H9 (cell line): ENCODE measurements around the gene PTPDC1. TPM values are rescaled to one million over a fixed set of nuclear protein-coding genes. Genes with fewer than 3 reads are reported as not detected.

ENCODE experiments used
- DNase-seq: peaks from one replicate; pipeline ENCODE4 v3.0.0-alpha.2; 2017
- H2AFZ ChIP-seq: one replicate; pipeline ENCODE4 v1.6.1; 2013; ENCODE audit warnings: mild to moderate bottlenecking, low read length, control low read depth, moderate library complexity
- H2AK5ac ChIP-seq: 2 replicates; pipeline ENCODE4 v1.6.1; 2013; ENCODE audit warnings: low read length, control low read depth, mixed read lengths; ENCODE audit not compliant: insufficient read length
- H2BK120ac ChIP-seq: one replicate; pipeline ENCODE4 v1.6.1; 2013; ENCODE audit warnings: low read depth, mild to moderate bottlenecking, low read length, control low read depth, inconsistent platforms; ENCODE audit not compliant: poor library complexity, severe bottlenecking
- H2BK12ac ChIP-seq: 2 replicates; pipeline ENCODE4 v1.6.1; 2013; ENCODE audit warnings: low read length, control low read depth, mixed read lengths, low read depth; ENCODE audit not compliant: insufficient read length
- H2BK15ac ChIP-seq: 2 replicates; pipeline ENCODE4 v1.6.1; 2013; ENCODE audit warnings: low read depth, low read length, control low read depth
- H2BK20ac ChIP-seq: one replicate; pipeline ENCODE4 v1.6.1; 2013; ENCODE audit warnings: low read depth, mild to moderate bottlenecking, low read length, control low read depth, inconsistent platforms; ENCODE audit not compliant: poor library complexity, severe bottlenecking
- H2BK5ac ChIP-seq: 2 replicates; pipeline ENCODE4 v1.6.1; 2013; ENCODE audit warnings: low read length, control low read depth, mixed read lengths; ENCODE audit not compliant: insufficient read length
- H3K14ac ChIP-seq: 2 replicates; pipeline ENCODE4 v1.6.1; 2013; ENCODE audit warnings: low read length, control low read depth; ENCODE audit not compliant: insufficient read depth
- H3K18ac ChIP-seq: 2 replicates; pipeline ENCODE4 v1.6.1; 2013; ENCODE audit warnings: low read depth, mild to moderate bottlenecking, mixed read lengths, low read length, control low read depth; ENCODE audit not compliant: insufficient read length
- H3K23ac ChIP-seq: 2 replicates; pipeline ENCODE4 v1.6.1; 2013; ENCODE audit warnings: low read length, control low read depth, mixed read lengths, low read depth; ENCODE audit not compliant: insufficient read length
- H3K23me2 ChIP-seq: 2 replicates; pipeline ENCODE4 v1.6.1; 2013; ENCODE audit warnings: low read depth, mild to moderate bottlenecking, mixed read lengths, low read length, control low read depth; ENCODE audit not compliant: insufficient read length, poor library complexity, severe bottlenecking
- H3K27ac ChIP-seq: 2 replicates; pipeline ENCODE4 v1.5.1; 2013; ENCODE audit warnings: low read length, control low read depth, mixed read lengths, low read depth; ENCODE audit not compliant: insufficient read length
- H3K27me3 ChIP-seq: 2 replicates; pipeline ENCODE4 v1.6.1; 2013; ENCODE audit warnings: low read length, control low read depth, inconsistent platforms; ENCODE audit not compliant: insufficient read depth
- H3K4ac ChIP-seq: 2 replicates; pipeline ENCODE4 v1.6.1; 2013; ENCODE audit warnings: low read depth, mild to moderate bottlenecking, control low read depth, inconsistent platforms, low read length, moderate library complexity
- H3K4me1 ChIP-seq: 2 replicates; pipeline ENCODE4 v1.6.1; 2013; ENCODE audit warnings: low read length, control low read depth, inconsistent platforms; ENCODE audit not compliant: insufficient read depth
- H3K4me2 ChIP-seq: 2 replicates; pipeline ENCODE4 v1.6.1; 2013; ENCODE audit warnings: low read length, control low read depth, mixed read lengths; ENCODE audit not compliant: insufficient read length, insufficient read depth
- H3K56ac ChIP-seq: 2 replicates; pipeline ENCODE4 v1.6.1; 2013; ENCODE audit warnings: low read depth, mild to moderate bottlenecking, mixed read lengths, low read length, control low read depth; ENCODE audit not compliant: insufficient read length
- H3K79me1 ChIP-seq: 2 replicates; pipeline ENCODE4 v1.6.1; 2013; ENCODE audit warnings: low read depth, mild to moderate bottlenecking, moderate library complexity, low read length, control low read depth, inconsistent platforms; ENCODE audit not compliant: insufficient read depth, poor library complexity, severe bottlenecking
- H3K79me2 ChIP-seq: 2 replicates; pipeline ENCODE4 v1.6.1; 2013; ENCODE audit warnings: low read length, control low read depth, inconsistent platforms; ENCODE audit not compliant: insufficient read depth
- H3K9ac ChIP-seq: 2 replicates; pipeline ENCODE4 v1.6.1; 2013; ENCODE audit warnings: low read length, control low read depth, mixed read lengths; ENCODE audit not compliant: insufficient read length; ENCODE audit errors: extremely low read depth
- H3K9me3 ChIP-seq: one replicate; pipeline ENCODE4 v1.6.1; 2013; ENCODE audit warnings: low read depth, low read length, inconsistent platforms; ENCODE audit not compliant: control insufficient read depth
- H3T11ph ChIP-seq: one replicate; pipeline ENCODE4 v1.6.1; 2013; ENCODE audit warnings: mild to moderate bottlenecking, low read length, control low read depth, inconsistent platforms
- H4K20me1 ChIP-seq: one replicate; pipeline ENCODE4 v1.6.1; 2013; ENCODE audit not compliant: control insufficient read depth, insufficient read length, insufficient read depth
- H4K5ac ChIP-seq: 2 replicates; pipeline ENCODE4 v1.6.1; 2013; ENCODE audit warnings: low read depth, mild to moderate bottlenecking, mixed read lengths, low read length, control low read depth; ENCODE audit not compliant: insufficient read length
- H4K8ac ChIP-seq: replicated peaks from 2 replicates; pipeline ENCODE4 v1.6.1; 2013; ENCODE audit warnings: low read length, control low read depth, mixed read lengths, low read depth; ENCODE audit not compliant: insufficient read length
- H4K91ac ChIP-seq: 2 replicates; pipeline ENCODE4 v1.6.1; 2013; ENCODE audit warnings: low read depth, mild to moderate bottlenecking, moderate library complexity, mixed read lengths, low read length, control low read depth; ENCODE audit not compliant: insufficient read length
- H3K27ac Mint-ChIP-seq, 3 experiments: 2 replicates in 2 of 3; 3 replicates in 1 of 3; pipeline ENCODE4 v1.8.0; 2020 to 2021; ENCODE audit warnings: mixed read lengths in 3 of 3, mild to moderate bottlenecking in 1 of 3, moderate library complexity in 1 of 3
- H3K27me3 Mint-ChIP-seq: 2 replicates; pipeline ENCODE4 v1.8.0; 2021; ENCODE audit warnings: low read depth, mild to moderate bottlenecking, moderate library complexity, mixed read lengths
- H3K36me3 Mint-ChIP-seq, 3 experiments: 2 replicates in 2 of 3; 3 replicates in 1 of 3; pipeline ENCODE4 v1.8.0; 2020 to 2021; ENCODE audit warnings: low read depth in 3 of 3, mixed read lengths in 3 of 3; ENCODE audit not compliant: insufficient read depth in 1 of 3
- H3K4me1 Mint-ChIP-seq, 2 experiments: 2 replicates each; pipeline ENCODE4 v1.8.0; 2020; ENCODE audit warnings: mixed read lengths in 2 of 2
- H3K4me3 Mint-ChIP-seq, 2 experiments: 2 replicates in 1 of 2; 3 replicates in 1 of 2; pipeline ENCODE4 v1.8.0; 2020 to 2021; ENCODE audit warnings: mild to moderate bottlenecking in 2 of 2, mixed read lengths in 2 of 2, moderate library complexity in 1 of 2
- H3K9me3 Mint-ChIP-seq, 2 experiments: 2 replicates in 1 of 2; 3 replicates in 1 of 2; pipeline ENCODE4 v1.8.0; 2020; ENCODE audit warnings: mild to moderate bottlenecking in 2 of 2, mixed read lengths in 2 of 2, moderate library complexity in 1 of 2
- WGBS: extraction: QIAGEN DNeasy Blood & Tissue Kit; methylation state at CpG from one replicate; pipeline ENCODE4 v1.1.7; 2013; ENCODE audit warnings: missing lambda C conversion rate, low lambda C conversion rate, mixed read lengths; ENCODE audit not compliant: insufficient read length; ENCODE audit errors: extremely low coverage; 5-methylcytosine and 5-hydroxymethylcytosine counted together
- total RNA-seq: library from RNA; stranded (reverse); gene quantifications from 2 replicates; pipeline ENCODE4 v1.2.1, GENCODE V29; 2021
- TF ChIP-seq, protein P1 (sequence below): fragments of 200-600 bp; sonication (generic); conservative IDR thresholded peaks from 3 replicates; pipeline ENCODE4 v1.8.0; 2021; ENCODE audit warnings: antibody characterized with exemption, mild to moderate bottlenecking

The PTPDC1 gene
- total RNA-seq, 1 experiment from 2014 or later: 4.8 TPM

DNA sequence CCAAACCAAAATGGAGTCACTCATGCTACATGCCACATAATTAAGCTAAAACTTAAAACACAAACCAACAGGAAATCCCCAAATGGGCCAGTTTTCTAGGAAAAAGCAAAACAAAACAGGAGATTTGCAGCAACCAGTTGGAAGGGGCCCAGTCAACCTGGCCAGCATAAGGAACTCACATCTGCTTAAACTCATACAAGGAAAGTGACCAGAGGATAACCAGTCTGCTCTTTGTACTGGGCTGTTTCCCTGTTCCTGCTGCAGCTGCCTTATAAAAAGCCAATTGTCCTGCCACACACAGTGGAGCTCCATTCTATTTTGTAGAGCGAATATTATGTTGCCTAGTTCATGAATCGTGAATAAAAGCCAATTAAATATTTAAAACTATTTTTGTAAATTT lies 29.5 kb upstream of the PTPDC1 start:
- Histone ChIP-seq H3K4ac (no peak overlapping the region), H3K79me2 (no peaks in the 10 kb centered on the region), H4K91ac (no peak overlapping the region), H3K79me1 (no peaks in the 10 kb centered on the region), H2AFZ (no peak overlapping the region), H2BK5ac (no peak overlapping the region), H3K56ac (no peak overlapping the region), H4K5ac (no peak overlapping the region), H4K20me1 (no peaks in the 10 kb centered on the region), H4K8ac (no peak overlapping the region), H3K9me3 (peaks cover 4% of the 10 kb centered on the region), H2BK15ac (no peak overlapping the region), H2BK20ac (no peak overlapping the region), H3K23me2 (no peaks in the 10 kb centered on the region), H3T11ph (no peak overlapping the region), H3K9ac (no peak overlapping the region), H3K4me1 (no peaks in the 10 kb centered on the region), H2BK12ac (no peak overlapping the region), H3K14ac (no peak overlapping the region), H2BK120ac (no peak overlapping the region), H3K4me2 (no peak overlapping the region), H2AK5ac (no peak overlapping the region), H3K27ac (no peak overlapping the region), H3K18ac (no peak overlapping the region), H3K27me3 (no peaks in the 10 kb centered on the region), H3K23ac (no peak overlapping the region)
- H3K27me3 Mint-ChIP-seq: peaks cover 2% of the 10 kb centered on the region
- H3K36me3 Mint-ChIP-seq: peaks cover 11 to 26% (median 24%) of the 10 kb centered on the region in 3 experiments; a peak in 6 of 7 replicates
- no peak for DNase-seq
- H3K4me1 Mint-ChIP-seq: no peaks in the 10 kb centered on the region
- no CpG with 5 or more reads among the region's 2 CpGs for WGBS
- TF ChIP-seq, protein P1, sequence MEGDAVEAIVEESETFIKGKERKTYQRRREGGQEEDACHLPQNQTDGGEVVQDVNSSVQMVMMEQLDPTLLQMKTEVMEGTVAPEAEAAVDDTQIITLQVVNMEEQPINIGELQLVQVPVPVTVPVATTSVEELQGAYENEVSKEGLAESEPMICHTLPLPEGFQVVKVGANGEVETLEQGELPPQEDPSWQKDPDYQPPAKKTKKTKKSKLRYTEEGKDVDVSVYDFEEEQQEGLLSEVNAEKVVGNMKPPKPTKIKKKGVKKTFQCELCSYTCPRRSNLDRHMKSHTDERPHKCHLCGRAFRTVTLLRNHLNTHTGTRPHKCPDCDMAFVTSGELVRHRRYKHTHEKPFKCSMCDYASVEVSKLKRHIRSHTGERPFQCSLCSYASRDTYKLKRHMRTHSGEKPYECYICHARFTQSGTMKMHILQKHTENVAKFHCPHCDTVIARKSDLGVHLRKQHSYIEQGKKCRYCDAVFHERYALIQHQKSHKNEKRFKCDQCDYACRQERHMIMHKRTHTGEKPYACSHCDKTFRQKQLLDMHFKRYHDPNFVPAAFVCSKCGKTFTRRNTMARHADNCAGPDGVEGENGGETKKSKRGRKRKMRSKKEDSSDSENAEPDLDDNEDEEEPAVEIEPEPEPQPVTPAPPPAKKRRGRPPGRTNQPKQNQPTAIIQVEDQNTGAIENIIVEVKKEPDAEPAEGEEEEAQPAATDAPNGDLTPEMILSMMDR: no peak
- no peak overlapping the region for H3K4me3 Mint-ChIP-seq
- H3K9me3 Mint-ChIP-seq: peaks cover 22 to 28% of the 10 kb centered on the region in 2 experiments
- no peak overlapping the region for H3K27ac Mint-ChIP-seq
